Fibroblast of mammary gland (primary cell): ENCODE measurements around the gene ETV4.

Experiments
- DNase-seq: peaks from one replicate; pipeline ENCODE4 v3.0.0-alpha.2; 2010; ENCODE audit warnings: low read depth
- H3K4me3 ChIP-seq: 2 replicates; pipeline ENCODE4 v1.5.1; 2011; ENCODE audit warnings: low read depth, mild to moderate bottlenecking, low read length, moderate library complexity; ENCODE audit not compliant: control insufficient read depth
- CTCF ChIP-seq: conservative IDR thresholded peaks from 2 replicates; pipeline ENCODE4 v1.5.1; 2011; ENCODE audit warnings: low read depth, low read length, inconsistent platforms; ENCODE audit not compliant: control insufficient read depth, insufficient read depth

ETV4 gene

GRCh38 chr17:43560461-43561427 is 14.6 kb upstream of the ETV4 start:
- TF ChIP-seq CTCF, result no peak
- H3K4me3 ChIP-seq, result no peak overlapping the region
- no peak for DNase-seq

- TF ChIP-seq CTCF, result no peak
- H3K4me3 ChIP-seq, result no peak overlapping the region
- no peak for DNase-seq
Measured at GRCh38 chr17:43559161-43559816, 13.1 kb upstream of the ETV4 start.

GRCh38 chr17:43558805-43559160 is 12.6 kb upstream of the ETV4 start:
- H3K4me3 ChIP-seq, result no peak overlapping the region
- no peak for DNase-seq
- TF ChIP-seq CTCF, result no peak

GRCh38 chr17:43556292-43556691 is 10.2 kb upstream of the ETV4 start:
- DNase-seq, result peak; percentile 95
- H3K4me3 ChIP-seq, result no peak overlapping the region
- no peak for TF ChIP-seq CTCF

- H3K4me3 ChIP-seq, result no peak overlapping the region
- TF ChIP-seq CTCF, result no peak
- DNase-seq, result no peak
Measured at GRCh38 chr17:43554857-43555256, 8.7 kb upstream of the ETV4 start.

GRCh38 chr17:43553573-43553972 is 7.4 kb upstream of the ETV4 start:
- TF ChIP-seq CTCF, result no peak
- DNase-seq, result no peak
- H3K4me3 ChIP-seq, result no peak overlapping the region
